ENCODE results near the gene PLA2G2C. TPM values are rescaled to one million over a fixed set of nuclear protein-coding genes. Genes with fewer than 3 reads are reported as not detected.

The PLA2G2C gene
- total RNA-seq, 1 experiment from 2014 or later = not detected

DNA sequence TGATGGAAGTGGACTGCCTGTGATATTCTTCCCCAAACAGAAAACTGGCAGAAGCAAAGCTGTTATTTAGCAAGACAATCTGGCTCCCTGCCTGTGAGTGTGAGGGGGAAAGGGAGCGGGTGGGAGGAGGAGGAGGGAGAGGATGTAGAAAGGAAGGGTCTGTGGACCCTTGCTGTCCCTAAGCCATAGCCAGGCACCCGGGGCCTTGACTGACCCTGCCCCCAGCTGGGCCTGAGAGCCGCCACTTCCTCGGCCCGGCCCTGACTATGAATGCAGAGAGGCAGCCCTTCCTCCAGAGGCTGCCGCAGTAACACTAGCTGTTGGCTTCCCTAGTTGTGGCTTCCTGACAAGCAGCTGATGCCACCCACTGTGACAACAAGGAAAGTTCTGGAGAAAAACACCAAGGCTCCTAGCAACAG lies 33.3 kb downstream of the PLA2G2C start:
- H3K27ac ChIP-seq (ENCODE audit: low read depth, low read length, poor library complexity, severe bottlenecking) = no peak overlapping the region
- H3K4me3 ChIP-seq (ENCODE audit: low read depth, low read length, poor library complexity, severe bottlenecking) = no peak overlapping the region
- H3K9me3 ChIP-seq (ENCODE audit: low read depth, low read length, poor library complexity, severe bottlenecking) = no peaks in the 10 kb centered on the region
- no peak for TF ChIP-seq EZH2 (IDR thresholded peaks at IDR 0.05; ENCODE audit: borderline replicate concordance, low read depth, low read length, poor library complexity, severe bottlenecking)
- TF ChIP-seq, protein P1, sequence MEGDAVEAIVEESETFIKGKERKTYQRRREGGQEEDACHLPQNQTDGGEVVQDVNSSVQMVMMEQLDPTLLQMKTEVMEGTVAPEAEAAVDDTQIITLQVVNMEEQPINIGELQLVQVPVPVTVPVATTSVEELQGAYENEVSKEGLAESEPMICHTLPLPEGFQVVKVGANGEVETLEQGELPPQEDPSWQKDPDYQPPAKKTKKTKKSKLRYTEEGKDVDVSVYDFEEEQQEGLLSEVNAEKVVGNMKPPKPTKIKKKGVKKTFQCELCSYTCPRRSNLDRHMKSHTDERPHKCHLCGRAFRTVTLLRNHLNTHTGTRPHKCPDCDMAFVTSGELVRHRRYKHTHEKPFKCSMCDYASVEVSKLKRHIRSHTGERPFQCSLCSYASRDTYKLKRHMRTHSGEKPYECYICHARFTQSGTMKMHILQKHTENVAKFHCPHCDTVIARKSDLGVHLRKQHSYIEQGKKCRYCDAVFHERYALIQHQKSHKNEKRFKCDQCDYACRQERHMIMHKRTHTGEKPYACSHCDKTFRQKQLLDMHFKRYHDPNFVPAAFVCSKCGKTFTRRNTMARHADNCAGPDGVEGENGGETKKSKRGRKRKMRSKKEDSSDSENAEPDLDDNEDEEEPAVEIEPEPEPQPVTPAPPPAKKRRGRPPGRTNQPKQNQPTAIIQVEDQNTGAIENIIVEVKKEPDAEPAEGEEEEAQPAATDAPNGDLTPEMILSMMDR (conservative IDR thresholded peaks at IDR 0.05; ENCODE audit: low read depth, low read length) = no peak
- ChIA-PET CTCF (no interaction called here), POLR2A (ENCODE audit: low non-redundant PET) (no interaction called here)
- H3K27me3 ChIP-seq (replicated peaks; ENCODE audit: insufficient read depth, low read depth, low read length, poor library complexity) = no peaks in the 10 kb centered on the region
- BruUV-seq (replicated peaks) = no TSS peak
- no peak for DNase-seq (ENCODE audit: low spot score)
- no peaks in the 10 kb centered on the region for H3K36me3 ChIP-seq (ENCODE audit: insufficient read depth, low read length, poor library complexity, severe bottlenecking)
- intact Hi-C loops (cut with micrococcal nuclease; ENCODE audit: unreplicated experiment) = loop anchor here (2.0 to 10.0 kb wide), 4 partner anchors 52 to 391 kb away; partner anchors contain the start of gene PLA2G2A
- H3K4me1 ChIP-seq (ENCODE audit: insufficient read depth, low read length, poor library complexity, severe bottlenecking) = no peaks in the 10 kb centered on the region

DNA sequence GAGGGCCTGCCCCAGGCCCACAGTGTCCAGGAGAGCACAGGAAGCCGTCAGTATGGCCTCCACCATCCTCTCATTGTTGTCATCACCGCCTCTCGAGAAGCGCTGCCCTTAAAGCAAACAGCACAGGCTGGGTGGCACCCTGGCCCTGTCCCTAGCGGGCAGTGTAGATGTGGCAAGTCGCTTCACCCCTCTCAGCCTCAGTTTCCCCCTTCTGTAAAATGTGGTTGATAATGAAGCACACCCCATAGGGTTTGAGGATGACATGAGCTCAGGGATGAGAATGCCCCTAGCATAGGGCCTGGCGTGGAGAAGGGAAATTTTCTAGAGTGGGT lies 33.8 kb downstream of the PLA2G2C start:
- Histone ChIP-seq H3K27ac (ENCODE audit: low read depth, low read length, poor library complexity, severe bottlenecking) (no peak overlapping the region), H3K9me3 (ENCODE audit: low read depth, low read length, poor library complexity, severe bottlenecking) (no peaks in the 10 kb centered on the region), H3K4me1 (ENCODE audit: insufficient read depth, low read length, poor library complexity, severe bottlenecking) (no peaks in the 10 kb centered on the region), H3K4me3 (ENCODE audit: low read depth, low read length, poor library complexity, severe bottlenecking) (no peak overlapping the region), H3K27me3 (replicated peaks; ENCODE audit: insufficient read depth, low read depth, low read length, poor library complexity) (no peaks in the 10 kb centered on the region), H3K36me3 (ENCODE audit: insufficient read depth, low read length, poor library complexity, severe bottlenecking) (no peaks in the 10 kb centered on the region)
- ChIA-PET CTCF (interaction anchor here (0.6 kb wide), 1 partner anchor 172 kb away, joined by 6 read pairs; no protein-coding TSS in a partner anchor), POLR2A (ENCODE audit: low non-redundant PET) (no interaction called here)
- intact Hi-C loops (cut with micrococcal nuclease; ENCODE audit: unreplicated experiment) = loop anchor here (2.0 to 10.0 kb wide), 4 partner anchors 52 to 390 kb away; partner anchors contain the start of gene PLA2G2A
- no peak for TF ChIP-seq EZH2 (IDR thresholded peaks at IDR 0.05; ENCODE audit: borderline replicate concordance, low read depth, low read length, poor library complexity, severe bottlenecking)
- TF ChIP-seq, protein P1 (conservative IDR thresholded peaks at IDR 0.05; ENCODE audit: low read depth, low read length) = no peak
- DNase-seq (ENCODE audit: low spot score) = no peak
- no TSS peak for BruUV-seq (replicated peaks)

DNA sequence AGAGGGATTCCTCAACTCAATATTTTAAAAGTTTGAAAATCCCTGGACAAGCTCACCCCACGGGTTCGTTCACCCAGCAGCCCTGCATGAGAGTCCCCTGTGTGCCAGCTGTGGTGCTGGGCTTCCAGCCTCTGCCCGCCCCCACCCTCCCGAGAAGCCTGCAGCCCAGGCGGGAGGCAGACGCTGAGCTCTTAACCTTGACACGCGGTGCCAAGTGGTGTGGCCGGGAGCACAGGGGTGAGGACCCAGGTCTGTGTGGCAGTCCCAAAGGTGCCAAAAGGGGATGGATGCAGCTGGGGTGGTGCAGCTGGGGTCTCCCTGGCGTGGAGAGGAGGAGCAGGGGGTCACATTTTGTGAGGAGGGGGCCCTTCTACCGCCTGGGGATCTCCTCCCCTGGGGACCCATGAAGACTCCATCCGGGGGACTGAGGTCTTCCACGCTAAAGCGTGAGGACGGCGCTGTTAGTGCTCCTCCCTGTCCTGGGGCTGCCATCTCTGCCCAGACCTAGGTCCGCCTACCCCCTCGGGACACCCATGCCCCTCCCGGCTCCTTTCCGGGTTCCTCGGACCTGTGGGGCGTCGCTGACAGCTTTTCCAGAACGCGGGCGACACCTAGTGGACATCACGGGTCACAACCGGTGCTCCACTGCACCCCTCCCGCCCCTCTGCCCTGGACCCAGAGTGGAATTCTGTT lies 34.3 kb downstream of the PLA2G2C start:
- CTCF ChIA-PET = interaction anchor here (0.6 to 0.9 kb wide), 3 partner anchors 37 to 177 kb away, joined by 3 to 6 read pairs (median 4); no protein-coding TSS in a partner anchor
- DNase-seq (ENCODE audit: low spot score) = peak; percentile 82
- H3K4me3 ChIP-seq (ENCODE audit: low read depth, low read length, poor library complexity, severe bottlenecking) = peak overlapping the region; percentile 27
- intact Hi-C loops (cut with micrococcal nuclease; ENCODE audit: unreplicated experiment) = loop anchor here (2.0 to 10.0 kb wide), 4 partner anchors 51 to 390 kb away; partner anchors contain the start of gene PLA2G2A
- H3K27ac ChIP-seq (ENCODE audit: low read depth, low read length, poor library complexity, severe bottlenecking) = no peak overlapping the region
- H3K27me3 ChIP-seq (replicated peaks; ENCODE audit: insufficient read depth, low read depth, low read length, poor library complexity) = no peaks in the 10 kb centered on the region
- no TSS peak for BruUV-seq (replicated peaks)
- no peaks in the 10 kb centered on the region for H3K9me3 ChIP-seq (ENCODE audit: low read depth, low read length, poor library complexity, severe bottlenecking)
- no peak for TF ChIP-seq EZH2 (IDR thresholded peaks at IDR 0.05; ENCODE audit: borderline replicate concordance, low read depth, low read length, poor library complexity, severe bottlenecking)
- TF ChIP-seq, protein P1 (conservative IDR thresholded peaks at IDR 0.05; ENCODE audit: low read depth, low read length) = peak; percentile 92
- H3K36me3 ChIP-seq (ENCODE audit: insufficient read depth, low read length, poor library complexity, severe bottlenecking) = no peaks in the 10 kb centered on the region
- POLR2A ChIA-PET (ENCODE audit: low non-redundant PET) = no interaction called here
- H3K4me1 ChIP-seq (ENCODE audit: insufficient read depth, low read length, poor library complexity, severe bottlenecking) = no peaks in the 10 kb centered on the region
